SU-DHL-6 (cell line): ENCODE data around the gene BCL2L13.

Experiments
- H2AFZ ChIP-seq: fragments of 200-600 bp; sonication (generic); 2 replicates; pipeline ENCODE4 v1.6.1; 2014; ENCODE audit warnings: low read depth, mild to moderate bottlenecking, moderate library complexity, mixed read lengths, antibody characterized with exemption, low read length; ENCODE audit not compliant: severe bottlenecking
- H3F3A ChIP-seq: fragments of 200-600 bp; shearing (Covaris generic); 2 replicates; pipeline ENCODE4 v1.6.0; 2016; ENCODE audit warnings: antibody characterized with exemption, mild to moderate bottlenecking; ENCODE audit not compliant: insufficient read depth
- H3K27ac ChIP-seq: fragments of 200-600 bp; sonication (generic); 2 replicates; pipeline ENCODE4 v1.5.1; 2016; ENCODE audit warnings: low read depth, mild to moderate bottlenecking, low read length, moderate library complexity, mixed read lengths
- H3K27me3 ChIP-seq: fragments of 200-600 bp; sonication (generic), shearing (Covaris generic); 2 replicates; pipeline ENCODE4 v1.6.0; 2014; ENCODE audit warnings: mild to moderate bottlenecking, low read length
- H3K36me3 ChIP-seq: fragments of 200-600 bp; sonication (generic); 2 replicates; pipeline ENCODE4 v1.6.1; 2014; ENCODE audit warnings: mild to moderate bottlenecking, low read length, mixed read lengths
- H3K4me2 ChIP-seq: fragments of 300-600, 200-600 bp; shearing (Covaris generic), sonication (generic); 2 replicates; pipeline ENCODE4 v1.6.0; 2014; ENCODE audit warnings: low read length, low read depth, mild to moderate bottlenecking; ENCODE audit not compliant: poor library complexity, severe bottlenecking
- H3K4me3 ChIP-seq: fragments of 200-600 bp; sonication (generic); 2 replicates; pipeline ENCODE4 v1.5.1; 2014; ENCODE audit warnings: antibody characterized with exemption, low read length, mild to moderate bottlenecking, mixed read lengths; ENCODE audit not compliant: insufficient read depth, poor library complexity, severe bottlenecking
- H3K79me2 ChIP-seq: fragments of 200-600 bp; sonication (generic); 2 replicates; pipeline ENCODE4 v1.6.1; 2014; ENCODE audit warnings: mild to moderate bottlenecking, low read length, moderate library complexity; ENCODE audit not compliant: insufficient read depth
- H3K9ac ChIP-seq: fragments of 200-600 bp; sonication (generic); 2 replicates; pipeline ENCODE4 v1.7.0; 2014; ENCODE audit warnings: mild to moderate bottlenecking, low read length
- H3K9me2 ChIP-seq: fragments of 200-600 bp; sonication (generic); replicated peaks from 2 replicates; pipeline ENCODE4 v1.6.1; 2014; ENCODE audit warnings: low read length; ENCODE audit not compliant: insufficient read depth
- H3K9me3 ChIP-seq: fragments of 200-600 bp; sonication (generic); 2 replicates; pipeline ENCODE4 v1.6.1; 2014; ENCODE audit warnings: low read length, mixed read lengths; ENCODE audit not compliant: insufficient read depth
- H4K20me1 ChIP-seq: fragments of 200-600 bp; sonication (generic); 2 replicates; pipeline ENCODE4 v1.6.1; 2014; ENCODE audit warnings: low read depth, mild to moderate bottlenecking, antibody characterized with exemption, low read length, moderate library complexity, mixed read lengths
- CTCF ChIP-seq: fragments of 200-600 bp; sonication (generic); IDR thresholded peaks from one replicate; pipeline ENCODE4 v1.5.1; 2017; ENCODE audit warnings: antibody characterized with exemption, mild to moderate bottlenecking, low read length, moderate library complexity; ENCODE audit not compliant: insufficient read depth, poor library complexity, severe bottlenecking
- EZH2phosphoT487 ChIP-seq: fragments of 200-600 bp; sonication (generic), shearing (Covaris generic); conservative IDR thresholded peaks from 2 replicates; pipeline ENCODE4 v1.6.1; 2018; ENCODE audit warnings: mild to moderate bottlenecking, antibody characterized with exemption, low read length, moderate library complexity, mixed read lengths

Gene BCL2L13

GRCh38 chr22:17751596-17751995 is 113.0 kb downstream of the BCL2L13 start:
- TF ChIP-seq CTCF (no peak), EZH2phosphoT487 (no peak)
- Histone ChIP-seq H3K79me2 (no peaks in the 10 kb centered on the region), H3K9me3 (no peaks in the 10 kb centered on the region), H3K27ac (no peak overlapping the region), H3K4me3 (no peak overlapping the region), H3K27me3 (no peaks in the 10 kb centered on the region), H3K4me2 (no peak overlapping the region), H2AFZ (no peak overlapping the region), H3F3A (no peaks in the 10 kb centered on the region), H3K36me3 (no peaks in the 10 kb centered on the region), H4K20me1 (no peaks in the 10 kb centered on the region), H3K9ac (no peak overlapping the region), H3K9me2 (no peaks in the 10 kb centered on the region)

- Histone ChIP-seq H3K4me3 (no peak overlapping the region), H4K20me1 (no peaks in the 10 kb centered on the region), H3K9me3 (no peaks in the 10 kb centered on the region), H3K9ac (no peak overlapping the region), H2AFZ (no peak overlapping the region), H3K79me2 (no peaks in the 10 kb centered on the region), H3F3A (no peaks in the 10 kb centered on the region), H3K4me2 (no peak overlapping the region), H3K27ac (no peak overlapping the region), H3K36me3 (no peaks in the 10 kb centered on the region), H3K27me3 (no peaks in the 10 kb centered on the region), H3K9me2 (no peaks in the 10 kb centered on the region)
- TF ChIP-seq EZH2phosphoT487 (no peak), CTCF (no peak)
Observed at GRCh38 chr22:17753401-17753989, 114.9 kb downstream of the BCL2L13 start.

GRCh38 chr22:17754233-17754925 is 115.8 kb downstream of the BCL2L13 start:
- Histone ChIP-seq H2AFZ (no peak overlapping the region), H3K36me3 (no peaks in the 10 kb centered on the region), H3K9me2 (no peaks in the 10 kb centered on the region), H3F3A (no peaks in the 10 kb centered on the region), H3K9ac (no peak overlapping the region), H3K27me3 (no peaks in the 10 kb centered on the region), H3K27ac (no peak overlapping the region), H3K9me3 (no peaks in the 10 kb centered on the region), H3K79me2 (no peaks in the 10 kb centered on the region), H4K20me1 (no peaks in the 10 kb centered on the region), H3K4me2 (no peak overlapping the region), H3K4me3 (no peak overlapping the region)
- TF ChIP-seq EZH2phosphoT487 (no peak), CTCF (no peak)
